Kidney capillary endothelial cell (primary cell): ENCODE data around the gene OR4N2.
"Not testable (repeated sequence)": the region's sequence is repeated elsewhere in the genome, so short reads cannot be mapped to it uniquely, and the experiment has no call there.

Source experiments
- DNase-seq: peaks from one replicate; pipeline ENCODE4 v3.0.0-alpha.2; 2018; ENCODE audit warnings: low spot score

The OR4N2 gene

GRCh38 chr14:19834203-19834848, 30.8 kb downstream of the OR4N2 start:
- DNase-seq: not testable (repeated sequence)

DNA sequence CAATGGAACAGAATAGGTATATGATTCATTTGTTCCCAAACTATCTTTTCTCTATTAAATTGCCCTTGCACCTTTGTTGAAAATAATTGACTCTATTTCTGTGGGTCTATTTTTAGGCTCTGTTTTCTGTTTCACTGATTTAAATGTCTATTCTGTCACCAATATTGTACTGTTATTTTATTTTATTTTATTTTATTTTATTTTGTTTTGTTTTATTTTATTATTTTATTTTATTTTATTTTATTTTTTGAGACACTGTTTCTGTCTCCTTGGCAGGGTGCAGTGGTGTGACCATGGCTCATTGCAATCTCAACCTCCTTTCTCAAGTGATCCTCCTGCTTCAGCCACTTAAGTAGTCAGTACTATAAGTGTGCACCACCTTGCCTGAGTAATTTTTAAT, 34.9 kb downstream of the OR4N2 start:
- no peak for DNase-seq

GRCh38 chr14:19851365-19851764, 47.8 kb downstream of the OR4N2 start:
- DNase-seq: no peak

DNA sequence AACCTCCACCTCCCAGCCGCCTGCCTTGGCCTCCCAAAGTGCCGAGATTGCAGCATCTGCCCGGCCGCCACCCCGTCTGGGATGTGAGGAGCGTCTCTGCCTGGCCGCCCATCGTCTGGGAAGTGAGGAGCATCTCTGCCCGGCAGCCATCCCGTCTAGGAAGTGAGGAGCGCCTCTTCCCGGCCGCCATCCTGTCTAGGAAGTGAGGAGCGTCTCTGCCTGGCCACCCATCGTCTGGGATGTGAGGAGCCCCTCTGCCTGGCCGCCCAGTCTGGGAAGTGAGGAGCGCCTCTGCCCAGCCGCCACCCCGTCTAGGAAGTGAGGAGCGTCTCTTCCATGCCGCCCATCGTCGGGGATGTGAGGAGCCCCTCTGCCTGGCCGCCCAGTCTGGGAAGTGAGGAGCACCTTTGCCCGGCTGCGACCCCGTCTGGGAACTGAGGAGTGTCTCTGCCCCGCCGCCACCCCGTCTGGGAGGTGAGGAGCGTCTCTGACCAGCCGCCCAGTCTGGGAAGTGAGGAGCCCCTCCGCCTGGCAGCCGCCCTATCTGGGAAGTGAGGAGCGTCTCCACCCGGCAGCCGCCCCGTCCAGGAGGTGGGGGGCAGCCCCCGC, 62.6 kb downstream of the OR4N2 start:
- not testable (repeated sequence) for DNase-seq

GRCh38 chr14:19873178-19873577, 69.6 kb downstream of the OR4N2 start:
- no peak for DNase-seq

DNA sequence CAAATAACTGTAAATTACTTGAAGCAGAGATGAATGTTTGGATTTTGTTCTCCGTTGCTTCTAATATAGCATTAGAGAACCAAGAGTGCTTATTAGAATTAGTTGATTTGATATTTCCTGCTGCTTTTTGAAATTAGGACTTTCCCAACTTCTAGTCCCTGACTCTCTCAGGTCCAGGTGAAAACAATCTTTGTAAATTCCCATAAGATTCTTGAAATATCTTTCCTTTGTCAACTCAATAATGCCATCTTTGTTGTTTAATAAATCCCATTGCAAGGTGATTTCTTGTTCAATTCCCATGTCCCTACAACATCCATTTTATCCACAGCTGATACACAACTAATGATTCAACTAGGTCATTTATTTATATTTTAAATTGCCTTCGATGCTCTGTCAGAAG, 71.3 kb downstream of the OR4N2 start, which contains the start of gene OR4K2:
Gene OR4K2 (plus strand): TSS at position 301 of the 400 bp plus-strand sequence. CDS start 1,126 bp downstream, outside the sequence.
- DNase-seq: no peak

DNA sequence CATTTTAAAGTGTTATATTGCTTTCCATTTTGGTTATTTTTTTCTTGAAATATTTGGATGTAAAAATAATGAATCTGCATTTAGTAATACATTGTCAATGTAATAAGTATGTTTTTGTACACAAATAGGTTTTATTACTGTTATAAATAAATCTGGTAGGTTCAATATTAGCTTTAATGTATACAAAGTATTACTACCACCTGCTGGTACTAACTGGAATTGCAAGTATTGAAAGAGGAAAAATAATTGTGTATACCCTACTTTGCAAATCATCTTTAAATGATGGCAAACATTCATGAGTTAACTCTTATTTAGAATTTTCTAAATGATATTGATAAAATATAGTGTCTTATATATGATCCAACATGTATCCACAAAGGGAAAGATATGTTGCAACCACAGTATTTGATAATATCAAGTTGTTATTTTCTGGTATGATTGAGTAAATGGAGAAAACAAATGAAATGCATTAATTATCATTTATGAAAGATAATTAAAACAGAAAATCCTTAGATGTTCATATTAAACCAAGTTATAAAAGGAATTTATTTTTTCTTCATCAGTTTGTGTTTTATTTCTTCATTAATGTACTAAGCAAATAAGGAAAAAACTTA, 74.6 kb downstream of the OR4N2 start:
- no peak for DNase-seq
